Effector CD4-positive, alpha-beta T cell (primary cell): Measurements from ENCODE around the gene RAI2.

ENCODE experiments used
- DNase-seq: peaks from one replicate; pipeline ENCODE4 v3.0.0-alpha.2; 2020
- total RNA-seq: gene quantifications from one replicate; lab custom pipeline; 2026; lab: John Stamatoyannopoulos, UW

RAI2 gene
- total RNA-seq: 1.1 reads per million

DNA sequence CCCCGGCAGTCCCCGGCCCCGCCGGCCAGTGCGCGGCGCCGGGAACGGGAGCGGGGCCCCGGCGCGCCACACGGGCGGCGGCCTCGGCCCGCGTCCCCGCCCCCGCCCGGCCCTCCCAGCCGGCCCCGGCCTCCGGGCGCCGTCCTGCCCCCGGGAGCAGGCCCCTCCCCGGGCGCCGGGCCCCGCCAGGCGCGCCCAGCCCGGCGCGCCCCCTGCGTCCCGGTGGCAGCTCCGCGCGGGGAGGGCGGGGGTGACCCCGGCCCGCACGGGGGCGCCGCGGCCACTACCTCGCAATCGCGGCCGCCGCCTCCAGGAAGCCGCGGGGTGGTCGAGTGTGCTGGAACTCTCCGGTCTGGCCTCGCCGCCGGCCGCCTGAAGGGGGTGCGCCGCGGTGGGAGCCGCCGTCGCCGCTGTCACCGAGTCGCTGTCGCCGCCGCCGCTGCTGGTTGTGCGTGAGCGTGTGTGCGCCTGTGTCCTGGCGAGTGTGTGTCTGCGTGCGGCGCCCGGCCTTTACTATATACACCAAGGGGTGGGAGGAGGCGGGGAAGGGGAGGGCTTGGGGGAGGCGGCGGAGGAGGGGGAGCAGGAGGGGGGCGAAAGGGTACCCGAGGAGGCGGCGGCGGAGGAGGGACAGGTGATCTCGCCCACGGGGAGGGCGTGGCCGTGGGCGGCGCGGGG, at the start of gene RAI2:
TSS of gene RAI2 (minus strand) at position 488 of the 678 bp plus-strand sequence. CDS start 59,288 bp downstream, outside the sequence.
- no peak for DNase-seq

DNA sequence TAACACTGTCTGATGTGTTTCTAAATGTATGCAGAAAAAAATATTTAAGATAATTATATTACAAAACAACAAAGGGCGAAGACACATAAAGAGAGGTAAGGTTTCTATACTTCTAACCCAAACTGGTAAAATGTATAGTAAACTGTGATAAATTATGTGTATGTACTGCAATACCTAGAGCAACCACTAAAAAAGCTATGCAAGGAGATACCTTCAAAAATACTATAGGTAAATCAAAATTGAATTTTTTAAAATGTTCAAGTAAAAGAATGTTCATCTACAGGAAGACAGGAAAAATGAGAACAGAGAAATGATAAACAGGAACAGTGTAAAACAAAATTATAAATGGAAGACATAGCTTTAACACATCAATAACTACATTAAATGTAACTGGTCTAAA, 27.3 kb upstream of the RAI2 start:
- no peak for DNase-seq

DNA sequence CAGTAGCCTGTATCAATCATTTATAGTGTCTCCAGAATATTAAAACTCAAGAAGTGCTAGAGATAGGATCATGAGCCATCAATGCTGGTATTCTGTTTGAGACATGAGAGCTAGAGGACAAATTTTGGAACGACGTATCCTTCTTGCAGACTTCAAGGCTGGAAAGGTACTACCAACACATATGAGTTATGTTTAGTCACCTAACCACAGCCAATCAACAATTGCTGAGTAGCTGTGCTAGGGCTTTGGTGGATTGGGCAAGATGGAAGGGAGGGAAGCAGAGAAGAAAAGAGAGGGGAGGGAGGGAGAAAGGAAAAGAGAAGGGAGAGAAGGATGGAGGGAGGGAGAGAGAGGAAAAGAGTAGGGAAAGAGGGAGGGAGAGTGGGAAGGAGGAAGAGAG, 21.6 kb upstream of the RAI2 start:
- DNase-seq: no peak

DNA sequence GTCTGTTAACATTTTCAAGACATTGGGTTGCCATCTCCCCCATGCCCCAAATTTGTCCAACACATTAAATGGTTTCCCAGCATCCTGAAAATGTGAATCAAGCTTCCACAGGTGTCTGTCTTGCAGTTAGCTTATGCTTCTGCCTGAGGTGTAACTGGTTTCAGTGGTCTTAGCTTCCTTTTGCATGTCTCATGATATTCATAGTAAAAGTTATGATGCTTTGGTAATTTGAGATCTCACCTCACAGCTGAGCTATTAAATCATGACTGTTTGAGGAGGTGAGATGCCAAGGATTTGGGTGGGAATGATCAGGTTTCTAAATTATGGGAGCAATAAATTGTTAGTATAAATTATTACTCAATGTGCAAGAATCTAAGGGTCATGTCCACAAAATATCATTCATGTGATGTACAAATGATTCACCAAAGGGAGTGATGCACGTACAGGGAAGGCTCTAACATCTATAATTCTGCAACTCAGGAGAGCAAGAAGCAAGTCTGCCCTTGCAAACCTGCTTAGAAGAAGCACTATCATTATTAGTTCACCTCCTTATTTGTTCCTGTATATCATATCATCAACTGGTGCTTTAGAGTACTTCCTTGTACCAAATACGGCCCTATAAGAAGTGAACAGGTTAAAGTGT, 17.1 kb upstream of the RAI2 start:
- no peak for DNase-seq

DNA sequence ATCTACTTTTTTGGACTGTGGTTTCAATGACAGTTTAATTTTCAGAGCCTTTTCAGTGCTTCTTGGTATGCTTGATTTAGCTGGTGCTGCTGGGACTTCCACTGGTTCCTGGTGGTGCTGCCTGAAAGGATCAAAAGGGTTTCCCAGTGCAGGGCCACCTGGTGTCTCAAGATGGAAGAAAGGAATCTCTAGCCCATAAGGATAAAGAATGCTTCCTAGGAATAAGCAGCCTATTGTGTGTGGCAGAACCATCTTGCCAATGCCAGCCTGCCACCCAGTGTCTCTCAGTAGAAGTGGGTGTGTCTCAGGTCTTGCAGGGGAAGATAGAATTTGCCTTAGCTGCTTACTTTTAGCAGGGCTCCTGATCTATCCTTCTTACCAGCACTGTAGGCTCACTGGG, 15.0 kb upstream of the RAI2 start:
- no peak for DNase-seq

DNA sequence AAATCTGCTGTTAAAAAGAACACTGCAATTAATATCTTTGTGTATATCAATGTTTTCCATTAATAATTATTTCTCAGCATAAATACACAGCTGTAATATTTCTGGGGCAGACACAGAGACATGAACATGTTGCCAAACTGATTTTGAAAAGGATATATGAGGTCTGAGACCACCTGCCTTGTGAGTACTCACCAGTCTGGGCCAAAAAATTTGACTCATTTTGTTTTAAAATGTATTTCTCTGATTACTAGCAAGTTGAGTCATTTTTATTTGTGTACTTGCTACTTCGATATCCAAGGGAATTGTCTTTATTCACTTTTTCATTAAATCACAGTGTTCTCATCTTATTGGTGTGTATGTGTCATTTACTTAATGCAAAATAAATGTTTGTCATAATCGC, 8.5 kb upstream of the RAI2 start:
- DNase-seq: no peak

DNA sequence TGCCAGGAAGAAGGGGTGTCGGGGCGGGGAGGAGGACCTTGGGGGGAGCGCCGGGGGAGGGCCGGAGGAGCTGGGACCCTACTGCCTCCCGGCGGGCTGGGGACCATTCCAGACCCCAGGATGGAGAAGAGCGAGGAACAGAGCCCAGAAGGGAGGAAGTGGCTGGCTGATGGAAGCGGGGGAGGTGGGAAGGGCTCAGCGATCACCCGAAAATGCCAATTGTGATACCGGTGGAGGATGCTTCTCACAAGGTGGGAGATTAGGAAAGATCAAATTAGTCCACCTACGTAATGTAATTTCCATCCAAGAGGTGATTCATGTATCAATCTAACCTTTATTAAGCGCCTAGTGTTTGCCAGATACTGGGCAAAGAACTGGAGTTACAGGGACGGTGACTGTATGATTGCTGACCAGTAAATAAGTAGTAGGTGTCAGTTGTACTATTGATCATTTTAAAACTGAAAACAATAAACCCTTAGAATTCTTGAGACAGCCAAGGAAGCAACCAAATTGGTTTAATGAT, 452 bp upstream of the RAI2 start:
- DNase-seq: no peak

DNA sequence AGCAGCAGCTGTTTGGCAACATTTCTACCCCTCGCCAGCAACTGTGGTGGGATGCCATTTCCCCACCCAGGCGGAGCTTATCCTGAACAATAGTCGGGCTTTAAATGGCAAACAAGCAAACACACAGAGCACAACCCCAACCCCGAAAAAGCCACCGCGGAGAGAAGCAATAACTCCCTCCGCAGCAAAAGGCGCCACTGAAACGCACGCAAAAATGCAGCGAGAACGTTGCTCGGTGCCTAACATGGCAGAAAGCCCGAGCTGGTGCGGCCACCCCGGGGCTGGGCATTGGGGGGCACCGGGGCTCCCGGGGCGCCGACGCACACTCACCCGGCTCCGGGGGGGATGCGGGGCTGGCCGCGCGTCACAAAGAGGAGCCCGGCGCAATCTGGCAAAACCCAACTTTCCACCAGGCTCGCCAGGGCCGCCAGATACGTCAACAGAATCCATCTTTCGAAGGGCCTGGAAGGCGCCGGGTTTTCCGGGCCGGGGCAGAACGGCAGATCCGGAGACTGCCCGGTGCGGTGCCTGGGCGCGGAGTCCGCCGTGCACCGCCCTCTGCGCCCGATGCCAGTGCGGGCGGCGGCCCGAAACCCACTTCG, 818 bp downstream of the RAI2 start:
- DNase-seq: no peak

DNA sequence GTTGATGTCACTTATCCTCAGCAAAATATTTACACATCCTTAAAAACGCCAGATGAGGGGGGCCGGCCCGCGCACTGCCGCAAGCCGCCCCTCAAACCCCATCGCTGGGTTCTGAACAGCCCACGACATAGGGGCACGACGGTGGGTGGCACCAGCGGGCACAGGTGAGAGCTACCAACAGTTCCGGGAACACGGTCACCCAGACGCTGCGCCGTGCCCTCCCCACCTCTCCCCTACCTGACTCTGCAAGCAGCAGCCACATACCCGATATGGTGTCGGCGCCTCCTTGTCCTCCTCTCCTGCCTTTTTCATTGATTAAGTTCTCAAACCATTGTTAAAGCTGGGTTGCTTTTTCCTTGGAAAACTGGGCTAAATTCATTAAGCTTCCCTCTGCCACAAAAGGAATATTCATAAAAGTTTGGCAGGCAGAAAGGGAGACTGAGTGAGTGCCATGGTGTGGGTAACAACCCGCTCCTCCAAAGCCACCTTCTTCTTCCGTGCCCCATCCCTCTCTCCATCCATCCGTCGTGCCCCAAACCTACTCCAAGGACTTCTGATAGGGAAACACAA, 1.4 kb downstream of the RAI2 start:
- no peak for DNase-seq

DNA sequence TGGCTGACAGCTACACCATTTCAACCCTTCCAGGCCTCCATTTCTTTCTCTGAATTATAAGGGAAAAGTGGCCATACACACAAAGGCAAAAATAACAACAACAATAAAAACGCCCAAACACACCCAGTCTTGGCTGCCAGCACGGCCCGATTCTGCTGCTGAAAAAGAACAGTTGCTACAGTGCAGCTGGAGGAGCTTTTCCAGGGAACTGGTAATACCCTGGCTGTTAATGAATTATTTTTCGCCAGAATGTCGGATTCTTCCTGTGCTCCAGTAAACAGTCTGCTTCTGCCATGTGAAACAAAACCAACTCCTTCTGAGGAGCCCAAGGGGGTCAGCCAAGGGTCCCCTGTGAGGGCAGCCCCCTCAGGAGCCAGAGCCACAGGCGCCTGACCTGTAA, 6.6 kb downstream of the RAI2 start:
- DNase-seq: no peak

DNA sequence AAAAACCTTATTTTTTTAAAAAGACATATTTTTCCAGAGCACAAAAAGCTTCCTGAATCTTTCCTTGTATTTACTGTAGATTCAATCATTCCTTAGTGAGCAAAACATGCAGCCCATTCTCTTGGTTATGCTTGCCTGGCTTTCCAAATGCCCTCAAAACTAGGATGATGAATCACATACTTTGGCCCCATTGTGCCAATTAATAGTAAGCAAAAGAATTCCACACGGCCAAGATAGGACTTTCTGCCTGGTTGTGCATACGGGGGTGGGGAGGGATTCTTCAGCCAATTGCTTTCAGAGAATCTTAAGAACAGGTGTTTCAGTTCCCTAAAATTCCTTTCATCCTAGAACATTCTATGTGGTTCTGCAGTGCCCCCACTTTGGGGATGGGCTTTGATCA, 7.0 kb downstream of the RAI2 start:
- no peak for DNase-seq

DNA sequence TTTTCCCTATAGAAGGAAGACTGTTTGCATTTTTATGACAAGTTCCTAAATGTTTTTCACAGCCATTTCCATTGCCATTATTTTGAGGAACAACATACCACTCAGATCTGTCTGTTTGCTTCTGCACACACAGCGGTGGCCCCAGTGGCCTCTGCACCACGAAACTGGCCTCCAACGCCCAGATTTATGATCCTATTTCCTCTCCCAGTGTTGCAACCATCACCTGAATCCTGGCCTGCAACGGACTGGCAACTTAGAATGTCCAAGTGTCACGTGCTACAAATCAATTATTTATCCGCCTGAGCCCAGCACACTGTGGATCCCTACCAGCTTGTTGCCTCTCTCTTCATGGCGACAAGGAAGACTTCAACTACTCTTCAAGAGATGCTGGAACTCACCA, 9.2 kb downstream of the RAI2 start:
- no peak for DNase-seq

DNA sequence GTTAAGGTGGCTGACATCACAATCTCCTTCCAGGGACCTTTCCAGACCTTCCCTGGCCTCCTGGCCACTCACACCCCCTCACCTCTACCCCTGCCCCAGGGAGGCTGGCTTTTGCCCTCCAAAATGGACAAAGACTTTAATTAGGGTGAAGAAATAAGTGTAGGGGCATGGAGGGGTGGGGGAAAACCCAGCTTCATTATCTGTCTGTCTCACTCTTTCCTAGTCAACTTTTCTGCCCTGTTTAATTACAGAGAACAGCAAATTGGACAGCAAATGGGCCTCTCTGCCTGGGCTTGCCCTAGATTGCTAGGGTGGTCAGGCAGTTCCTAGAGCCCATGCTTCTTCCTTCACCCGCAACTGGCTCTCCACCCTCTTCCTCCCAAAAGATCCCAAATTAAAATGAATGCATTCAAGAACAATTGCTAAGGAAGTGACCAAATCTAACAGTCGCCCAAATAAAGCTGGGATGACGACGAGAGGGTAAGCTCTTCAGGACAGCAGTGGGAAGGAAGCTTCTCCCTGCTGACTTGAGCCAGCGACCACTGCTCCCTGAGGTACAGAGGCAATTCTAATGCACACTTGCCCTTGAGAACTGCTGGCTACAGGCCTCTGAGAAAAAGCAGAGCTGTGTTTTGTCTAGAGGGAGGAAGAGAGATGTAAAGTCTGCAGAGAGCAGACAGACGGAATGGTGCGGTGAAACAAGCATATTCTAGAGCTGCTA, 12.4 kb downstream of the RAI2 start:
- DNase-seq: no peak

DNA sequence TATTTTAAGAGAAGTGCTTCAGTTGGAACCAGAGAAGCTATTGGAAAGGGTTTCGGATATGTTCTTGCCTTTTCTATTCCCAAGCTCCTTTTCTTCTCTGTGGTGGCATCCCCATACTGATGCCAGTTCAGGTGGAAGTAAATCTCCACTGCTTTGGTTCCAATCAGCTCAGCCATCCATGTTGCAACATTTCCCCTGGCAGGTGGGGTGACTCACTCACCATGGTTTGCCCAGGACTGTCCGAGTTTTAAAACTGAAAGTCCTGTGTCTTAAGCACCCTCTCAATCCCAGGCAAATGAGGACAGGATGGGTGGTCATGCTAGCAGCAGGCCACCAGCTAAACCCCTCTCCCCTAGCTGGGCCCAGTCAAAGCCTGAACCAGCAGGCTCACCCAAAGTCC, 15.1 kb downstream of the RAI2 start:
- no peak for DNase-seq

DNA sequence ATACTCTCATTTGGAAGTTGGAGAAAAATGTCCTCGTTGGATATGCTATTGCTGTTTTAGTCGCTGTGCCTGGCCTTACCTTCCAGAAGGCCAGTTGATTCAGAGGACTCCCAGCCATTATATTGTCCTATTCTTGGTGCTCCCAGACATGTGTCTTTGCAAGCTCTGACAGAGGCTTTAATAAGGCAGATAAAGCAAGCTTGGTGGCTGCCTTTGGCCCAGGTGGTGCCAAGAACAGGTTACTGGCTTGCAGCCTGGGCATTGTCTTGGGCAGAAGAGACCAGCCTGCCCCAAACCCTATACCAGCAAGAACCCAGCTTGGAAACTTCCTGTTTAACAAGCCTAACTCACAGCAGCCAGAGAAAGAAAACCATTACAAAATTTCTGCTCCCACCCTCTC, 16.9 kb downstream of the RAI2 start:
- DNase-seq: no peak

DNA sequence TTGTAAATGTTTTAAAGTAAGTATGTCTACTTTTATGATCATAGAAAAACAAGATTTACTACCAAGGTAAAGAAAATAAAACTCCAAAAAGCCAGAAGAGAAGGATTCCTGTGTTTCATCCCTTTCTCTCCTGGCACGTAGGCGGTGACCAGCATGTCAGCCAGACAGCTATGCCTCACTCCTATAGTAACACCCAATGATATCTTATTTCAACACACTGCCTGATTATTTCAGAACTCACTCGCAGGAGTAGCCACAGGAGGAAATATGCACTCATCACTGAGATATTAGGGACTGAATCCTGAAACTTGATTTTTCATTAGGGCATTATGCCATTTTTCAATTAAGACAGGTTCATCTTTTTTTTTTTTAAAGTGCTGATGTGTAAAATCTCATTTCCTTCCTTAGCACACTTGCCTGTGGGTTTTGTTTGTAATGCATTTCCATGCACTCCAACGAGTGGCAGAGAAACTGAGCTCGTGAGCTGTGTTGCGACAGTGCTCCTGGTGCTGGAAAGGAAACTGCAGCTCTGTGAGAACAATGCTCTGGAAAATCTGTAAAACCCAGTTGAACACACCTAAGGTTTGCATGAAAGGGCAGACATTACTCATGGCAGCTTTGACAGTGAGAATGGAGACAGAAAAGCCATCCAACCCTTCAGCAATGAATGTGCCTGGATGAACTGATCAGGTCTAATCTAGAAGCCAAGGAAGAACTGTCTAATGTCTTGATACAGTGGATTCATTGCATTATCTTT, 18.2 kb downstream of the RAI2 start:
- no peak for DNase-seq

DNA sequence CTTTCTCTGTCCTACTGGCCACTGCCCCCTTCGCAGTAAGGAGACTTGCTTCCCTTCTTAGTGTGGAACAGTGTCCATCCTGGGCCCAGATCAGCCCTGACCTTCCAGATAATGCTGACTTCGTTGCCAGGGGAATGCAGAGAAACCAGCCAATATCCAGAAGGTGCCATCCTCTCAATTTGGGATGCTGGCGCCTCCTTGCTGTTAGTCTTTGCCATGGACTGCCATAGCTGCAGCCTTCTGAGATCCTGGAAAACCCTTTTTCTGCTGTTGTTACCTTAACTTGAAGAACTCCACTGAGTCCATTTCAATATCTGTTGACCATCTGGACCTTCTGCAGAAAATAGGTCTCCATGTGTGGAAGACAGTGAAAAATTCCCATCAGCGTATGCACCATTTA, 21.8 kb downstream of the RAI2 start:
- DNase-seq: no peak

DNA sequence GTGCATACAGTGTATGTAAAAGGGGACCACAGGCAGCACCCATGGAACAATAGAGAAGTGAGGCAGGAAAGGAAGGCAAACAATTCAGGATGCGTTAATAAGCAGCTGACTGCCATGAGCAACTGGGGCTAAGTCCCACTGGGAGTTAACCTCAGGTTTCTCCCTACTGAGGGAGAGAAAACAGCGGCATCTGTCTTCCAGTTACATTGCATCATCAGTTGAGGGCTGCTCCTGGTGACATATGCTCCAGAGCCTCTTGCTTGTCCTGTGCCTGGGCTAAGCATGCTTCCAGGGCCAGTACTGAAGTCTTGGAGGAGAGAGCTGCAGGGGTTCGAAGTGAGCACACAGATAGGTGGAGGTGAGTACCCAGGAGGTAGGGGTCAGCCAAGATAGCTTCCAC, 24.3 kb downstream of the RAI2 start:
- DNase-seq: no peak

DNA sequence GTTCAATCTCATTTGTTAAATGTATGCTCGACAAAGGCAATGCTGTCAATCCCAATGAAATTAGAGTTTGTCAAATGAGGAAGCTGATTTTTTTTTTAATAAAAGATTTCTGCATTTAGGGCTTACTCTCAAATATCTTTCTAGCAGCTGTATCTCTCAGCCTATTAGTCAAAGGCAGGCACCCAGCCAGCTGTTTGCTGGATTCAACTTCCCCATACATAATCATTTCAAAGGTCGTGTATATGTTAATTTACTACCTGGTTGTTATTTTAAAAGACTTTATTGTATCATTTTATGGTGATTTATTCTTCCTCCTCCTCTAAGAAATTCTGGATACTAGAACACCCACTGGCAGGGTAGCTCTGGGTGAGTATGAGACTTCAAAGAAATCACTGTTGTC, 27.1 kb downstream of the RAI2 start:
- no peak for DNase-seq

DNA sequence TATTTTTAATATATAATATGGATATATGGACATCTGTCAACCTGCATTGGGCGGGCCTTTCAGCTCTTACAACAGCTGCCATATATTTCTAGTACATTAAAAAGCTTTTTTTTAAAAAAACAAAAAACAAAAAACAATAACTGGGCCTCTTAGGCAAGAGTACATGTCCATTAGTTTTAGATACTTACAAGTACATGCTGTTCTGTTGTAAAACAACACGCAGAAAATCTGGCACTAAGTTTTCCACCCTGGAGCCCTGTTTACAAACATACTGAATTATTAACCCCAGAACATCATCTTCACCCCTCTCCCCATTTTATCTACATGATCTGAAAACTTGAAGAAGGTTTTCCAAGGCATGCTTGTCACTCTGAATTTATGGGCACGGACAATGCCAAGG, 29.8 kb downstream of the RAI2 start:
- DNase-seq: no peak

DNA sequence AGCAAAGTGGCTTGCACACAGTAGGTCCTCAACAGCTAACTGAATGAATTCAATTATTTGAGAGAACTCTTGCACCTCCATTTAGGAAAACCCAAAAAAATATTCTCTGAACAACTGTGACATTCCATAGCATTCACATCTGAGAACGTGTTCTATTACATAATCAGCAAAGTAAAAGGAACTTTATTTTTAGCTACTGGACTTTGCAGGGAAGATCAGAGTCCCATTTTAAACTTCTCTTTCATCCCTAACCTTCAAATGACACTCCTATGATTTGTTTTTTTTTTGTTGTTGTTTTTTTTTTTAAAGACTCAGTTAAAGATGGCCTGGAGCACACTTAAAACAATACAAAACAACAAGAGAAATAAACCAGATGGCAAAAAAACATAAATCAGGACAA, 30.9 kb downstream of the RAI2 start:
- DNase-seq: no peak

DNA sequence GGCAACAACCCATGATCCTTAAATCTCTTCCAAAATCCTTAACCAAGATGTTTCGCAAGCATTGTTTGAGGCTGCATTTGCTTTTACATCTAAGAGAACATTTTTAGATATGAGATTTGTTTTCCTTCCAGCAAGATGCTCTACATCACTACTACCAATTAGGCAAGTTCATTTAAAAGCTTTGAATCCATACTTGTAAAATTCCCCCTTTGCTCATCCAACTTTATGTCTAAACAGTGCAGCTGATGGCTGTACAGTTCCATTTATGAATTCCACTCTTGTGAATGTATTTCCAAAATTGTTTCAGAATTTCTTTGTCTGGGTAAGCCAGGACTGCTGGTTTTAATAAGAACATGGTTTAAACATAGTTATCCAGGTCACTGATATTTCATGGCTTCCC, 31.5 kb downstream of the RAI2 start:
- DNase-seq: no peak
